Measurements from ENCODE around the gene IPO9. TPM values are rescaled to one million over a fixed set of nuclear protein-coding genes. Genes with fewer than 3 reads are reported as not detected.
"Not testable (repeated sequence)": the region's sequence is repeated elsewhere in the genome, so short reads cannot be mapped to it uniquely, and the experiment has no call there.

The IPO9 gene
- total RNA-seq, 1 experiment from 2014 or later: 44.7 TPM

DNA sequence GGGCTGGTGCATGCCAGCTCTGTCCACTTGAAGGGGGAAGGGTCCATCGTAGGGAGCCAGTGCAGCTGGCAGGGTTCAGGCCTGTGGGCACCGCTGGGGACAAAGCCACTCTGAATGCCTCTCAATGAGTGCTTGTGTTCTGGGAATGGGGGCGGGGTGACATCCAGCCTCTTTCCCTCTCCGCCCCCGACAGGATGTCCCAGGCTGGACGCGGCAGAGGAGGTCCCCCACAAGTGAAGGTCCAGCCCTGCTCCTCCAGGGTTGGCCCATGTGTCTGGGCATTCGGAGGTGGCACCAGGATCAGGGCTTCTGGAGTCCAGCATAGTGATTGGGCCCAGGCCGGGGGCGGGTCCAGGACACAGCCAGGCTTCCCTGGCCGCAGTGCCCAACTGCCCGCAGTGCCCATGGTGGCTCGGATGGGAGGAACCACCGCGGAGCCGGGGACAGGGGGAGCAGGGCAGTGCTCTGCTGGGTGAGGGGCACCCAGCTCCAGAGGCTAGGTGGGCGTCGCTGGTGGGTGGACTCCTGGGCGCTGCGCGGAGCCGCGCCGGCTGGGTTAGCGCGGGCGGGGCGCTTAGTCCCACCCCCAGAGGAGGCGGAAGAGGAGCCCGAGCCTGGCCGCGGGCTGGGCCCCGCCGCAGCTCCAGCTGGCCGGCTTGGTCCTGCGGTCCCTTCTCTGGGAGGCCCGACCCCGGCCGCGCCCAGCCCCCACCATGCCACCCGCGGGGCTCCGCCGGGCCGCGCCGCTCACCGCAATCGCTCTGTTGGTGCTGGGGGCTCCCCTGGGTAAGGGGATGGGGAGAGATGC is 59.5 kb downstream of the IPO9 start, which contains the start of gene SHISA4:
Gene SHISA4 (plus strand): TSS at position 617 of the 808 bp plus-strand sequence. CDS start 97 bp downstream, at position 714.
- DNase-seq (ENCODE audit: low spot score): peak; percentile 93

DNA sequence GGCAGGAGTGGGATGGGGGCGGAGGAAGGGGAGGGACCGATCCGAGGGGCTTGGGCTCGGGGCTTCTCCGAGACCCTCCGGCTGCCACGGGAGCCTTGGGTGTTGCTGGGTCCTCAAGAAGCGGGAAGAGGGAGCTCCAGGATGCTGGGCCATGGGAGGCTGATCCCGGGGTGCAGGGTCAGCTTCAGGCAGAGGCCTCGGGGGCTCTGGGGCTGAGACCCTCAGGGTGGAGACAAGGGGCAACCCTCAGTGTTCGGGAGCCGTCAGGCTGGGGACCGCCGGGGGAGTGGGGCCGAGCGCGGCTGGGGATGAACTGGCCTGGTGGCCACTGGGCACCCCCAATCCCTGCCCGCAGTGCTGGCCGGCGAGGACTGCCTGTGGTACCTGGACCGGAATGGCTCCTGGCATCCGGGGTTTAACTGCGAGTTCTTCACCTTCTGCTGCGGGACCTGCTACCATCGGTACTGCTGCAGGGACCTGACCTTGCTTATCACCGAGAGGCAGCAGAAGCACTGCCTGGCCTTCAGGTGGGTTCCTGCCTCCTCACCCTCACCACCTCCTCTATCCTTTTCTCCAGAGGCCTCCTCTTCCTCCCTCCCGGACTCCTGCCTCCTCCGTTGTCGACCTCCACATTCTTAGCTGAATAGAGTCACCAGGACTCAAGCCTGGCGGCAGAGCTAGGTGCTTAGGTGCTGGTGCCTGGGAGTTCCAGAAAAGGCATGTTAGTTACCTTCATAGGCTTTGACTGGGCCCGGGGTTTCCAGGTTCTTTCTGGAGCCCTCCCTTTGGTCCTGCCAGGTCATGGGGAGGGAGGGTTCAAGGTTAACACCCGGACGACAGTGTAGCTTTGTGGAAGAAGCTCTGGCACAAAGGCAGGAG is 60.4 kb downstream of the IPO9 start:
- no peak for DNase-seq (ENCODE audit: low spot score)

GRCh38 chr1:201890223-201890622 is 61.3 kb downstream of the IPO9 start:
- DNase-seq (ENCODE audit: low spot score): no peak

DNA sequence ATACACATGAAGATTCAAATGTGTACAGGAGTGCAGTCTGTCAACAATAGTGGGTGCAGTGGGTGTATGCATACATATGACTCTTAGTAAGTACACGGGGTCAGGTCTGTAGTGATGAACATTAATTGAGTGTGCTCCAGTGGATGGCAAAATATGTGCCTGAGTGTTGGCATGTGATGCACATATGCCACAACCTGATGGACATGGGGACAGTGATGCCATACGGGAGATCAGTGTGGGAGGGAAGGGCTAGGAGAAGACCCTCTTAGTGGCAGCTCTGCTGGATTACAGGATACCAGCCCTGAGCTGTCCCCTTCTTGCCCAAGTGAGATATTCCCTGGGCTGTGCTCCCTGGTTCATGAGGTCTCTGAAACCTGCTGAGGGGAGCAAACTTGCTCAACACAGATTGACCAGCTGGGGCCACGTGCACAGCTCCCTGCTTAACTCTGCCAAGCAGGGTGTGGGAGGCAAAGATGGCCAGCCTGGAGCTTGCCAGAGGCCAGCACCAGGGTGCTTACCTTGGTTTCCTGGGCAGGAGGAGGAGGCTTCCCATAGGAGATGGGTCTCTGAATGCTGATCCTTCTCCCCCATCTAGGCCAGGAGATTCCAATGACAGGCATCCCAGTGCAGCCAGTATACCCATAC is 62.0 kb downstream of the IPO9 start:
- no peak for DNase-seq (ENCODE audit: low spot score)

DNA sequence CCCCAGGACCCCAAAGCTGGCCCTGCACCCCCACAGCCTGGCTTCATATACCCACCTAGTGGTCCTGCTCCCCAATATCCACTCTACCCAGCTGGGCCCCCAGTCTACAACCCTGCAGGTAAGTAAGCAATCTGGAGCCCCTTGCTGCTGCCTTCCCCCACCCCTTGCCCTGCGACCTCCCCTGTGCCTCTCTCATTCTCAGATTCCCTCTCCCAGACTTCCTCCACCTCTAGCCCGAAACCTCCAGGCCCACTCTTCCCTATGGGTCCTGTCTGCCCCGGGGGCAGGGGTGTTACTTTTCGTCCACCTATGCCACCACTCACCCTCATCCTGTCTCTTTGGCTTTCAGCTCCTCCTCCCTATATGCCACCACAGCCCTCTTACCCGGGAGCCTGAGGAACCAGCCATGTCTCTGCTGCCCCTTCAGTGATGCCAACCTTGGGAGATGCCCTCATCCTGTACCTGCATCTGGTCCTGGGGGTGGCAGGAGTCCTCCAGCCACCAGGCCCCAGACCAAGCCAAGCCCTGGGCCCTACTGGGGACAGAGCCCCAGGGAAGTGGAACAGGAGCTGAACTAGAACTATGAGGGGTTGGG is 62.6 kb downstream of the IPO9 start:
- no peak for DNase-seq (ENCODE audit: low spot score)

GRCh38 chr1:201892211-201892610 is 63.3 kb downstream of the IPO9 start:
- no peak for DNase-seq (ENCODE audit: low spot score)

DNA sequence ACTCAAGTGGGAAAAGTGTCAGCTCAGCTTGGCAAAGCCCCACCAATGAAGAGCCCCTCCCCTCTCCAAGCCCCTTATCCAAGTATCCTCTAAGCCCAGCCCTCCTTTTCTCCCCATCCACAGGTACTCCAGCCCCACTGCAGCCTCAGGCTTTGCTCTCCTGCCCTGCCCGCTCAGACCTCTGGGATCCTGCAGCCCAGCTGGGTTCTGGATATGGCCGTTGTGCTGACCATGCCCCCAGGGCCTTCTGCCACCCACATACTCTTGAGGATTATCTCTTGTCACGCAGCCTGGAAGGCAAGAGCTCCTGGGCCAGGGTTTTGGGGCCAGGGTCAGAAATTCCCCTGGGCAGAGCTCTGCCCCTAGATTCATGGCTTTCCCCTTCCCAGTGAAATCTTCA is 64.5 kb downstream of the IPO9 start:
- no peak for DNase-seq (ENCODE audit: low spot score)

DNA sequence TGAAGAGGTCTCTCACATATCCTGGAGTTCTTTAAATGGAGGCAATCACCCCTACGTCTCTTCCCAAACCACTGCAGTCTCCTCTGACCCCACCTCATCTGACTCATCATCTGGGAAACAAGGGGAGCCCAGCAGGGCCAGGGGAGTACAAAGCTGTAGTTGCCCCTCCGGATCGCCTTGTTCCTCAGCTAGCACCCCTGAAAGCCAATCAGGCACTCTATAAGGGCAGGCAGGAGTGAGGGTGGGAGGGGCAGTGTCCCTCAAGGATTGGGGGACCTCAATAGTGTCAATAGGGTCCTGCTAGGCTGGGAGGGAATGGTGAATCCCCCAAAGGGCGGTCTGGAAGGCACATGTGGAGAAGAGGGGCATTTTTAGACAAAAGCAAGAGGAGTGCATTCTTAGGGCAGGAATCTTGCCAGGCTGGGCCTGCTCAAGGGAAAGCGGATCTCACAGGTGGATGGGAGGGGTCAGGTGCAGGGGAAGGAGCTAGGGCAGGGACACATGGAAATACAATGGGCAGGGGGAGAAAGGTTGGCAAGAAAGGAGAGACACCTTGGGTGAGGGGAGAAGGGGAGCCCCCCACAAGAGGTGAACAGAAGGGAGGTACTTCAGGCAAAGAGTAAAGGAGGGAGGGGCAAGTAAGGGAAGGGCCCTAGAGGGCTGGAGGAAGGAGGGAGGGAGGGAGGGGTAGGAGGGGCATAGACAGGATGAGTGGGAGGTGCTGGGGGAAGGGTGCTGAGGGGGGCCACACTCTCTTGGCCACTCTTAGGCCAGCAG is 65.6 kb downstream of the IPO9 start:
- DNase-seq (ENCODE audit: low spot score): no peak

- no peak for DNase-seq (ENCODE audit: low spot score)
These were observed 66.2 kb downstream of the IPO9 start for GRCh38 chr1:201895120-201895665.

DNA sequence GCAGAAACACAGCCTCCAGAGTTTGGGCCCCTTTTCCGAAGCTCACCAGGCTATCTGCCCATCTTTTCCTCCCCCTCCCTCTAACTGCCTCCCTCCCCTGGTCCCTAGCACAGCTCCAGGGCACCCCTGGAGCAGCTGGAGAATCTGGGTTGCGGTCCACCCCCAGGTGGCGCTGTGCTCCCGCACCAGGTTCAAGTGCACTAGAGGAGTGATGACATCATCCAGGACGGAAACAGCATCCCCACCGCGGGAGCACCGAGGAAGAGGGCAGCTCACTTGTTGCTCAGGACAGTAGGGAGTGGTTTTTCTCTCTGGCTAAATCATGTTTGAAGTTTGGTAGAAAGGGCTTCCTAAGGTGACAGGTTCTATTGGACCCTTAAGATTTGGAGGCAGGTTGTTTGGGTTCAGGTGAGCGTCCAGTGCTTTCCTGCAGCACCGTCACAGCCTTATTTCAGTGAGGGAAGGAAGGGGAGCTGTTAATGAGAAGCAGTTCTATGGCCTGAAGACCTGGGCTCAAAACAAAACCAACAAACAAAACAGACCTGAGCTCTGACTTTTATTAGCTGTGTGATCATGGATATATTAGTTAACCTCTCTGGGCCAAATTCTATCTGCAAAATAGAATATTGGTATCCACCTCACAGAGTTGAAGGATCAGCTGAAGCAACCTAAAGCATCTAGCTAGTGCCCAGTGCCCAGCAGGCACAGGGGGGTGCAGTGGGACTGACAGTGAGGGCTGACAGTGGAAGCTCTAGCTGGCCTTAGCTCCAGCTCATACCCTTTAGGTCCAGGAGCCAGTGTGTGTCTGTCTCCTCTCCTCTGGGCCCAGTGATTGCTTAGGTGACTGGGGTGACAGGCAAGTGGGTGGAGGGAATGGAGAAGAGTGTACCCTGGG is 67.2 kb downstream of the IPO9 start:
- DNase-seq (ENCODE audit: low spot score): peak; percentile 96

- DNase-seq (ENCODE audit: low spot score): peak; percentile 57
These were observed 68.0 kb downstream of the IPO9 start for GRCh38 chr1:201896951-201897391.

GRCh38 chr1:201898240-201898894 is 69.4 kb downstream of the IPO9 start:
- no peak for DNase-seq (ENCODE audit: low spot score)

GRCh38 chr1:201898992-201899391 is 70.0 kb downstream of the IPO9 start:
- DNase-seq (ENCODE audit: low spot score): no peak

DNA sequence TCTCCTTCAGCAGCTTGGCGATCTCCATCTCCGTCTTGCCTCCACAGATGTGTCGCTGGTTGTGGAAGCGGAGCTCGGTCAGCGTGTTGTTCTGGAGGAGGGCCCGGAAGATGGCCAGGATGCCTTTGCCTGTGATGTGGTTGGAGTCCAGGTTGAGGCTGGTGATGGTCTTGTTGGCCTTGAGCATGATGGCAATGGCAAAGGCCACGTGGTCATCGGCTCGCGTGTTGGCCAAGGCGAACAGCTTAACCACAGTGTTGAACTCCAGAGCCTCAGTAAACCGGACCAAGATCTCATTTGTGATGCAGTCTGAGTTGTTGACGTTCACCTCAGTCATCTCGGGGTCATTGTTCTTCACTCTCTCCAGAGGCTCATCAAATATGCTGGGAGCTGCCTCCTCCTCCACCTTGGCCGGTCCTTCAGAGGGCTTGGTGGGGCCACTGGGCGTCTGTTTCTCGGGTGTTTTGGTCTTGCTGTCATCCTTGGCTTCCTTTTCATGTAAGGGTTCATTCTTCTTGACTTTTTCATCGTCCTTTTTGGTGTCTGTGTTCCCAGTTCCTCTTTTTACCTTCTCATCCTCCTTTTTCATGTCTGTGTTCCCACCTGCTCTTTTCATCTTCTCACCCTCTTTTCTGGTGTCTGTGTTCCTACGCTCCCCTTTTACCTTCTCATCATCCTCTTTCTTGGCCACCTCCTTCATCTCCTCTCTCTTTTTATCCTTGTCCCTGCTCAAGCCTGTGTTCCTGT is 70.9 kb downstream of the IPO9 start:
- DNase-seq (ENCODE audit: low spot score): no peak

GRCh38 chr1:201900476-201900875 is 71.5 kb downstream of the IPO9 start:
- DNase-seq (ENCODE audit: low spot score): no peak

DNA sequence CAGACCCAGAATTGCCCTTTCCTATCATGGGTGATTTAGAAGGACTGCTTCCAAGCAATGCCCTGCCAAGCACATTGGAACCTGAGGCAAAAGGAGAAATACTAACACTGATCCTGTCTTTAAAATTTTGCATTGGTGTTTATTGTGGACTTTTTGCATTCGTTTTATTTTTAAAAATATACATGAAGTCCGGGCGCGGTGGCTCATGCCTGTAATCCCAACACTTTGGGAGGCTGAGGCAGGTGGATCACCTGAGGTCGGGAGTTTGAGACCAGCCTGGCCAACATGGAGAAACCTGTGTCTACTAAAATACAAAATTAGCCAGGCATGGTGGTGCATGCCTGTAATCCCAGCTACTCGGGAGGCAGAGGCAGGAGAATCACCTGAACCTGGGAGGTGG is 72.1 kb downstream of the IPO9 start:
- DNase-seq (ENCODE audit: low spot score): not testable (repeated sequence)

DNA sequence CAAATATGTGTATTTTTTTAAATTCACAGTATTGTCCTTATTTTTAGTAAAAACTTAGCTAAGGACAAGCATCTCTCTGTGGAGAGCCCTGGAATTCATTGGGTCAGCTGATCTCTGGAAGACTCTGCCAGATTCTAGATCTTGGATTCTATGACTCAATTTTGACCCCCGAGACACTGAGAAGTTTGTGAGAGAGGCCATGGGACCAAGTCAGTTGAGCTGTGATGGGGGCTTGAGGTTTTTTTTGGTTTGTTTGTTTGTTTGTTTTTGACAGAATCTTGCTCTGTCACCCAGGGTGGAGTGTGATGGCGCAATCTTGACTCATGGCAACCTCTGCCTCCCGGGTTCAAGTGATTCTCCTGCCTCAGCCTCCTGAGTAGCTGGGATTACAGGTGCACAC is 73.2 kb downstream of the IPO9 start:
- no peak for DNase-seq (ENCODE audit: low spot score)

GRCh38 chr1:201903135-201903534 is 74.2 kb downstream of the IPO9 start:
- no peak for DNase-seq (ENCODE audit: low spot score)
